ENCODE measurements around the gene VAPA. TPM values are rescaled to one million over a fixed set of nuclear protein-coding genes. Genes with fewer than 3 reads are reported as not detected.

VAPA gene
- total and polyA plus RNA-seq, 9 of the 15 experiments (the other 6 are each of a cell fraction or from before 2014, with no cell fraction given): 219 to 902 (median 526) TPM

DNA sequence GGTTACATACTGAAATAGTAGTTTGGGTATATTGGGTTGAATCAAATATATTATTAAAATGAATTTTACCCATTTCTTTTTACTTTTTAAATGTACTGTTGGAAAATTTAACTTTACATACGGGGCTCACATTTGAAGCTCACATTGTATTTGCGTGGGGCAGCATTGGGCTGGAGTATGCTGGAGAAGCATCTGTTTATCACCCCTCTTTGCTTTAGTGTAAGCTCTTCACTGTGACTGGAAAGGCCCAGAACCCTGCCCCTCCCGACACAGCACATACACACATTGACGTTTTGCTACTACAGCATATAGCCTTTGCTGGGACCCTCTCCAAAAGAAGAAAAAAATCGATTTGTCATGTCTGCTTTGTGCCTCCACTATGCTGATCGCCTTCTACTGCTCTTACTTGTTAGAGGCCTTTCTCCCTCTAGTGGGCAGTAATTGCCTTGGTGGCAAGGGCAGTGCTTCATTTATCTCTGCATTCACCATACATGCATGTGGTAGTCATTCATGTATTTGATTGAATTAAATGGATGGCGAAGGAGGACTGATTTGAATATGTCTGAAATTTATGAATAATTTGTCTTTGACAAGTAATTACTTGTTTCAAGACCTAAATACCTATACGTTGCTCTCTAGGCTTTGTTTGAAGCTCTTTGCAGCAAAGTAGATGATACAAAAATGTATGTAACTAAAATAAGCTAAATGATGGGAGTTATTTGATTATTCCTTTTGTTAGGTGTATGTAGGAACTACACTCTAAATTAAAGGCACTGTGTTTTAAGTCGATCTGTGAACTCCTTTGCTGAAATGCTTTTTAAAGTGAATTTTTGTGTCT is 37.4 kb downstream of the VAPA start (continued):
- TF ChIP-seq ZNF23 (CRISPR knock-in tag; IDR thresholded peaks at IDR 0.05) (no peak), EP400 (IDR thresholded peaks at IDR 0.05) (no peak), KDM4B (IDR thresholded peaks at IDR 0.05; ENCODE audit: borderline replicate concordance in 2 of 2, low read depth in 1 of 2) (no peak), BHLHE40 (IDR thresholded peaks at IDR 0.05; ENCODE audit: low read length) (peak; percentile 12; the same call in 1 of the 2 replicates), HSF4 (CRISPR knock-in tag; IDR thresholded peaks at IDR 0.05; ENCODE audit: borderline replicate concordance) (no peak), NFIX (CRISPR knock-in tag; IDR thresholded peaks at IDR 0.05; ENCODE audit: low read depth) (no peak), ZNF12 (CRISPR knock-in tag; IDR thresholded peaks at IDR 0.05) (no peak), ZNF431 (CRISPR knock-in tag; IDR thresholded peaks at IDR 0.05) (no peak), SMAD4 (CRISPR knock-in tag; conservative IDR thresholded peaks at IDR 0.05) (0 out of 2 replicates have a peak, but pooled peaks have one; percentile 16), CC2D1A (IDR thresholded peaks at IDR 0.05) (no peak), MTF1 (CRISPR knock-in tag; IDR thresholded peaks at IDR 0.05; ENCODE audit: borderline replicate concordance) (no peak), ZNF696 (CRISPR knock-in tag; conservative IDR thresholded peaks at IDR 0.05) (no peak), HDGF (IDR thresholded peaks at IDR 0.05) (no peak), ARNT (IDR thresholded peaks at IDR 0.05) (no peak), U2AF1 (optimal IDR thresholded peaks at IDR 0.05; ENCODE audit: low read depth, low read length) (no peak)
- TF ChIP-seq, protein P1, sequence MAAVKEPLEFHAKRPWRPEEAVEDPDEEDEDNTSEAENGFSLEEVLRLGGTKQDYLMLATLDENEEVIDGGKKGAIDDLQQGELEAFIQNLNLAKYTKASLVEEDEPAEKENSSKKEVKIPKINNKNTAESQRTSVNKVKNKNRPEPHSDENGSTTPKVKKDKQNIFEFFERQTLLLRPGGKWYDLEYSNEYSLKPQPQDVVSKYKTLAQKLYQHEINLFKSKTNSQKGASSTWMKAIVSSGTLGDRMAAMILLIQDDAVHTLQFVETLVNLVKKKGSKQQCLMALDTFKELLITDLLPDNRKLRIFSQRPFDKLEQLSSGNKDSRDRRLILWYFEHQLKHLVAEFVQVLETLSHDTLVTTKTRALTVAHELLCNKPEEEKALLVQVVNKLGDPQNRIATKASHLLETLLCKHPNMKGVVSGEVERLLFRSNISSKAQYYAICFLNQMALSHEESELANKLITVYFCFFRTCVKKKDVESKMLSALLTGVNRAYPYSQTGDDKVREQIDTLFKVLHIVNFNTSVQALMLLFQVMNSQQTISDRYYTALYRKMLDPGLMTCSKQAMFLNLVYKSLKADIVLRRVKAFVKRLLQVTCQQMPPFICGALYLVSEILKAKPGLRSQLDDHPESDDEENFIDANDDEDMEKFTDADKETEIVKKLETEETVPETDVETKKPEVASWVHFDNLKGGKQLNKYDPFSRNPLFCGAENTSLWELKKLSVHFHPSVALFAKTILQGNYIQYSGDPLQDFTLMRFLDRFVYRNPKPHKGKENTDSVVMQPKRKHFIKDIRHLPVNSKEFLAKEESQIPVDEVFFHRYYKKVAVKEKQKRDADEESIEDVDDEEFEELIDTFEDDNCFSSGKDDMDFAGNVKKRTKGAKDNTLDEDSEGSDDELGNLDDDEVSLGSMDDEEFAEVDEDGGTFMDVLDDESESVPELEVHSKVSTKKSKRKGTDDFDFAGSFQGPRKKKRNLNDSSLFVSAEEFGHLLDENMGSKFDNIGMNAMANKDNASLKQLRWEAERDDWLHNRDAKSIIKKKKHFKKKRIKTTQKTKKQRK (IDR thresholded peaks at IDR 0.05; ENCODE audit: borderline replicate concordance, low read depth, low read length): no peak
- TF ChIP-seq, protein P2, sequence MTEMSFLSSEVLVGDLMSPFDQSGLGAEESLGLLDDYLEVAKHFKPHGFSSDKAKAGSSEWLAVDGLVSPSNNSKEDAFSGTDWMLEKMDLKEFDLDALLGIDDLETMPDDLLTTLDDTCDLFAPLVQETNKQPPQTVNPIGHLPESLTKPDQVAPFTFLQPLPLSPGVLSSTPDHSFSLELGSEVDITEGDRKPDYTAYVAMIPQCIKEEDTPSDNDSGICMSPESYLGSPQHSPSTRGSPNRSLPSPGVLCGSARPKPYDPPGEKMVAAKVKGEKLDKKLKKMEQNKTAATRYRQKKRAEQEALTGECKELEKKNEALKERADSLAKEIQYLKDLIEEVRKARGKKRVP (CRISPR knock-in tag; IDR thresholded peaks at IDR 0.05): no peak
- TF ChIP-seq, protein P3, sequence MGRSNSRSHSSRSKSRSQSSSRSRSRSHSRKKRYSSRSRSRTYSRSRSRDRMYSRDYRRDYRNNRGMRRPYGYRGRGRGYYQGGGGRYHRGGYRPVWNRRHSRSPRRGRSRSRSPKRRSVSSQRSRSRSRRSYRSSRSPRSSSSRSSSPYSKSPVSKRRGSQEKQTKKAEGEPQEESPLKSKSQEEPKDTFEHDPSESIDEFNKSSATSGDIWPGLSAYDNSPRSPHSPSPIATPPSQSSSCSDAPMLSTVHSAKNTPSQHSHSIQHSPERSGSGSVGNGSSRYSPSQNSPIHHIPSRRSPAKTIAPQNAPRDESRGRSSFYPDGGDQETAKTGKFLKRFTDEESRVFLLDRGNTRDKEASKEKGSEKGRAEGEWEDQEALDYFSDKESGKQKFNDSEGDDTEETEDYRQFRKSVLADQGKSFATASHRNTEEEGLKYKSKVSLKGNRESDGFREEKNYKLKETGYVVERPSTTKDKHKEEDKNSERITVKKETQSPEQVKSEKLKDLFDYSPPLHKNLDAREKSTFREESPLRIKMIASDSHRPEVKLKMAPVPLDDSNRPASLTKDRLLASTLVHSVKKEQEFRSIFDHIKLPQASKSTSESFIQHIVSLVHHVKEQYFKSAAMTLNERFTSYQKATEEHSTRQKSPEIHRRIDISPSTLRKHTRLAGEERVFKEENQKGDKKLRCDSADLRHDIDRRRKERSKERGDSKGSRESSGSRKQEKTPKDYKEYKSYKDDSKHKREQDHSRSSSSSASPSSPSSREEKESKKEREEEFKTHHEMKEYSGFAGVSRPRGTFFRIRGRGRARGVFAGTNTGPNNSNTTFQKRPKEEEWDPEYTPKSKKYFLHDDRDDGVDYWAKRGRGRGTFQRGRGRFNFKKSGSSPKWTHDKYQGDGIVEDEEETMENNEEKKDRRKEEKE (IDR thresholded peaks at IDR 0.05; ENCODE audit: borderline replicate concordance in 1 of 2, control insufficient read depth in 1 of 2, low read depth in 2 of 2, low read length in 1 of 2): no peak
- TF ChIP-seq, protein P4, sequence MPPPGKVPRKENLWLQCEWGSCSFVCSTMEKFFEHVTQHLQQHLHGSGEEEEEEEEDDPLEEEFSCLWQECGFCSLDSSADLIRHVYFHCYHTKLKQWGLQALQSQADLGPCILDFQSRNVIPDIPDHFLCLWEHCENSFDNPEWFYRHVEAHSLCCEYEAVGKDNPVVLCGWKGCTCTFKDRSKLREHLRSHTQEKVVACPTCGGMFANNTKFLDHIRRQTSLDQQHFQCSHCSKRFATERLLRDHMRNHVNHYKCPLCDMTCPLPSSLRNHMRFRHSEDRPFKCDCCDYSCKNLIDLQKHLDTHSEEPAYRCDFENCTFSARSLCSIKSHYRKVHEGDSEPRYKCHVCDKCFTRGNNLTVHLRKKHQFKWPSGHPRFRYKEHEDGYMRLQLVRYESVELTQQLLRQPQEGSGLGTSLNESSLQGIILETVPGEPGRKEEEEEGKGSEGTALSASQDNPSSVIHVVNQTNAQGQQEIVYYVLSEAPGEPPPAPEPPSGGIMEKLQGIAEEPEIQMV (tag; conservative IDR thresholded peaks at IDR 0.05; ENCODE audit: low read depth): no peak
